ENCODE results near the gene C16orf89. TPM values are rescaled to one million over a fixed set of nuclear protein-coding genes. Genes with fewer than 3 reads are reported as not detected.
"Not testable (repeated sequence)": the region's sequence is repeated elsewhere in the genome, so short reads cannot be mapped to it uniquely, and the experiment has no call there.

C16orf89 gene
- total RNA-seq, 2 donors from 2014 or later = 1.6 to 3.6 TPM

GRCh38 chr16:5080461-5080860 lies 14.7 kb upstream of the C16orf89 start:
- H3K4me3 ChIP-seq; H3K36me3 ChIP-seq; H3K9me3 ChIP-seq; intact Hi-C loops (cut with DNase I); H3K4me1 ChIP-seq; H3K27me3 ChIP-seq: not testable (repeated sequence)
- DNase-seq = peak; percentile 75
- Histone ChIP-seq H3K9ac (ENCODE audit: low read depth in 2 of 2, low read length in 2 of 2) (peak overlapping the region in 1 of 2 donors; percentile 12), H3K27ac (peak overlapping the region; percentile 75)

GRCh38 chr16:5078626-5079025 lies 12.9 kb upstream of the C16orf89 start:
- H3K9me3 ChIP-seq = no peaks in the 10 kb centered on the region
- no peaks in the 10 kb centered on the region for H3K36me3 ChIP-seq
- no peak overlapping the region for H3K4me3 ChIP-seq
- no peak overlapping the region for H3K9ac ChIP-seq (ENCODE audit: low read depth in 2 of 2, low read length in 2 of 2)
- intact Hi-C loops (cut with DNase I) = loop anchor here (10.0 kb wide), 1 partner anchor 114 kb away; no protein-coding TSS in a partner anchor
- no peak for DNase-seq
- no peak for TF ChIP-seq CTCF (IDR thresholded peaks at IDR 0.05)
- H3K4me1 ChIP-seq = no peaks in the 10 kb centered on the region
- no peaks in the 10 kb centered on the region for H3K27me3 ChIP-seq
- H3K27ac ChIP-seq = no peak overlapping the region

- intact Hi-C loops (cut with DNase I) = loop anchor here (10.0 kb wide), 1 partner anchor 113 kb away; no protein-coding TSS in a partner anchor
- Histone ChIP-seq H3K4me1 (peaks cover 5% of the 10 kb centered on the region), H3K4me3 (no peak overlapping the region), H3K36me3 (no peaks in the 10 kb centered on the region), H3K27me3 (no peaks in the 10 kb centered on the region), H3K27ac (no peak overlapping the region), H3K9ac (ENCODE audit: low read depth in 2 of 2, low read length in 2 of 2) (no peak overlapping the region), H3K9me3 (no peaks in the 10 kb centered on the region)
- no peak for TF ChIP-seq CTCF (IDR thresholded peaks at IDR 0.05)
- no peak for DNase-seq
These were observed 11.5 kb upstream of the C16orf89 start for GRCh38 chr16:5077304-5077703.

GRCh38 chr16:5075637-5076036 lies 9.9 kb upstream of the C16orf89 start:
- Histone ChIP-seq H3K27me3 (no peaks in the 10 kb centered on the region), H3K36me3 (no peaks in the 10 kb centered on the region), H3K4me3 (no peak overlapping the region), H3K27ac (no peak overlapping the region), H3K4me1 (peaks cover 5% of the 10 kb centered on the region), H3K9ac (ENCODE audit: low read depth in 2 of 2, low read length in 2 of 2) (no peak overlapping the region), H3K9me3 (no peaks in the 10 kb centered on the region)
- TF ChIP-seq CTCF (IDR thresholded peaks at IDR 0.05) = no peak
- no peak for DNase-seq
- intact Hi-C loops (cut with DNase I) = loop anchor here (10.0 kb wide), 1 partner anchor 111 kb away; no protein-coding TSS in a partner anchor

- H3K9me3 ChIP-seq; H3K36me3 ChIP-seq; H3K4me1 ChIP-seq; H3K27me3 ChIP-seq; H3K4me3 ChIP-seq; DNase-seq; H3K27ac ChIP-seq; H3K9ac ChIP-seq (ENCODE audit: low read depth in 2 of 2, low read length in 2 of 2): not testable (repeated sequence)
- intact Hi-C loops (cut with DNase I) = loop anchor here (10.0 kb wide), 1 partner anchor 109 kb away; no protein-coding TSS in a partner anchor
These were observed 8.0 kb upstream of the C16orf89 start for GRCh38 chr16:5073771-5074170.

- TF ChIP-seq CTCF (IDR thresholded peaks at IDR 0.05) = no peak
- no peak overlapping the region for H3K4me3 ChIP-seq
- no peak for DNase-seq
- intact Hi-C loops (cut with DNase I) = loop anchor here (10.0 kb wide), 1 partner anchor 108 kb away; no protein-coding TSS in a partner anchor
- H3K9ac ChIP-seq (ENCODE audit: low read depth in 2 of 2, low read length in 2 of 2) = no peak overlapping the region
- no peaks in the 10 kb centered on the region for H3K36me3 ChIP-seq
- no peaks in the 10 kb centered on the region for H3K9me3 ChIP-seq
- H3K27me3 ChIP-seq = no peaks in the 10 kb centered on the region
- peaks cover 5% of the 10 kb centered on the region for H3K4me1 ChIP-seq
- H3K27ac ChIP-seq = no peak overlapping the region
These were observed 7.5 kb upstream of the C16orf89 start for GRCh38 chr16:5073279-5073629.
